ENCODE data around the gene CNTNAP2. TPM values are rescaled to one million over a fixed set of nuclear protein-coding genes. Genes with fewer than 3 reads are reported as not detected.
A peak's percentile ranks its signal among the peaks of the same experiment; 100 is the strongest.

Gene CNTNAP2
- total and polyA plus RNA-seq, 2 of the 8 experiments (the other 6 are each of a cell fraction or from before 2014, with no cell fraction given) = 27.9 to 71.0 TPM

- Histone ChIP-seq H3K27me3 (replicated peaks in 1 of 4; ENCODE audit: control insufficient read depth in 3 of 4, extremely low read depth in 1 of 4, insufficient read depth in 3 of 4, low read length in 3 of 4) (peaks cover 0 to 1% (median 0%) of the 10 kb centered on the region in 4 experiments; a peak in 1 of 7 replicates), H2BK15ac (ENCODE audit: low read length) (no peak overlapping the region), H3K18ac (ENCODE audit: extremely low read depth, low read length) (no peak overlapping the region), H2BK120ac (replicated peaks; ENCODE audit: low read depth, low read length) (no peak overlapping the region), H3K14ac (ENCODE audit: insufficient read length) (no peak overlapping the region), H3K9me3 (ENCODE audit: insufficient read depth in 2 of 2, low read depth in 1 of 2, low read length in 1 of 2) (no peaks in the 10 kb centered on the region), H2BK20ac (ENCODE audit: low read length) (no peak overlapping the region), H3K4me2 (ENCODE audit: insufficient read depth in 1 of 2, low read depth in 2 of 2, low read length in 2 of 2) (no peak overlapping the region), H3K36me3 (ENCODE audit: control insufficient read depth in 2 of 4, insufficient read depth in 4 of 4, low read length in 3 of 4) (no peaks in the 10 kb centered on the region), H2BK5ac (ENCODE audit: low read depth, low read length) (no peak overlapping the region), H4K20me1 (replicated peaks in 1 of 2; ENCODE audit: control insufficient read depth in 1 of 2, insufficient read depth in 2 of 2, low read length in 2 of 2) (no peaks in the 10 kb centered on the region), H3K4ac (replicated peaks; ENCODE audit: insufficient read length, low read depth, low read length) (no peak overlapping the region), H3K79me1 (ENCODE audit: low read depth, low read length) (no peaks in the 10 kb centered on the region), H3K56ac (replicated peaks; ENCODE audit: insufficient read length, low read depth, low read length) (no peak overlapping the region), H2AK5ac (ENCODE audit: low read depth, low read length) (no peak overlapping the region), H2AFZ (ENCODE audit: low read length) (no peak overlapping the region), H3K4me1 (replicated peaks in 1 of 4; ENCODE audit: control insufficient read depth in 3 of 4, insufficient read depth in 4 of 4, low read length in 3 of 4) (peaks cover 0 to 11% (median 0%) of the 10 kb centered on the region in 4 experiments; a peak in 2 of 7 replicates), H3K9ac (replicated peaks in 1 of 4; ENCODE audit: extremely low read depth in 1 of 4, low read depth in 3 of 4, low read length in 3 of 4) (no peak overlapping the region), H3K23me2 (ENCODE audit: low read depth, low read length) (no peaks in the 10 kb centered on the region), H4K5ac (ENCODE audit: insufficient read length, low read depth, low read length) (peak overlapping the region; percentile 66), H4K91ac (replicated peaks; ENCODE audit: insufficient read length, low read length) (no peak overlapping the region), H3K4me3 (ENCODE audit: extremely low read depth in 1 of 4, insufficient read depth in 2 of 4, low read depth in 3 of 4, low read length in 4 of 4) (no peak overlapping the region), H3K79me2 (ENCODE audit: control insufficient read depth in 1 of 2, insufficient read depth in 2 of 2, low read length in 2 of 2) (no peaks in the 10 kb centered on the region), H4K8ac (ENCODE audit: extremely low read depth, insufficient read depth, low read length) (no peak overlapping the region), H3K23ac (ENCODE audit: insufficient read length) (no peak overlapping the region), H3K27ac (ENCODE audit: low read depth, low read length) (no peak overlapping the region), H2BK12ac (ENCODE audit: low read depth, low read length) (no peak overlapping the region)
- WGBS, 2 experiments (ENCODE audit: extremely low coverage in 1 of 2, insufficient coverage in 1 of 2, insufficient read length in 1 of 2, insufficient replicate concordance in 2 of 2, low coverage in 1 of 2, low lambda C conversion rate in 2 of 2, missing lambda C conversion rate in 1 of 2) = 84% methylated on average over 4 of the region's 4 CpGs; no CpG with 5 or more reads in 1 of the 2 experiments
- ChIA-PET CTCF (ENCODE audit: partially characterized antibody) (no interaction called here), POLR2A (ENCODE audit: partially characterized antibody) (interaction anchor here (1.5 kb wide), 1 partner anchor 30 kb away, joined by 4 read pairs; no protein-coding TSS in a partner anchor)
- DNase-seq (ENCODE audit: low read depth in 1 of 2, low spot score in 2 of 2) (no peak), FAIRE-seq (no peak)
- TF ChIP-seq NANOG (IDR thresholded peaks at IDR 0.05; ENCODE audit: insufficient read depth, low read depth, low read length, poor library complexity, severe bottlenecking) (no peak), EP300 (IDR thresholded peaks at IDR 0.05; ENCODE audit: borderline replicate concordance in 1 of 2, low read depth in 2 of 2, low read length in 2 of 2) (no peak), RFX5 (IDR thresholded peaks at IDR 0.05; ENCODE audit: borderline replicate concordance, low read depth, low read length) (no peak), CEBPB (IDR thresholded peaks at IDR 0.05; ENCODE audit: low read depth, low read length) (peak; percentile 67; the same call in 1 of the 2 replicates), HDAC2 (IDR thresholded peaks at IDR 0.05; ENCODE audit: borderline replicate concordance in 1 of 2, low read depth in 2 of 2, low read length in 2 of 2) (no peak)
Measured at GRCh38 chr7:146874722-146875121, 758.1 kb downstream of the CNTNAP2 start.
